ENCODE data around the gene HCCS. TPM values are rescaled to one million over a fixed set of nuclear protein-coding genes. Genes with fewer than 3 reads are reported as not detected.

HCCS gene
- total and polyA plus RNA-seq, 2 experiments from 2014 or later: 19.2 to 40.5 TPM

DNA sequence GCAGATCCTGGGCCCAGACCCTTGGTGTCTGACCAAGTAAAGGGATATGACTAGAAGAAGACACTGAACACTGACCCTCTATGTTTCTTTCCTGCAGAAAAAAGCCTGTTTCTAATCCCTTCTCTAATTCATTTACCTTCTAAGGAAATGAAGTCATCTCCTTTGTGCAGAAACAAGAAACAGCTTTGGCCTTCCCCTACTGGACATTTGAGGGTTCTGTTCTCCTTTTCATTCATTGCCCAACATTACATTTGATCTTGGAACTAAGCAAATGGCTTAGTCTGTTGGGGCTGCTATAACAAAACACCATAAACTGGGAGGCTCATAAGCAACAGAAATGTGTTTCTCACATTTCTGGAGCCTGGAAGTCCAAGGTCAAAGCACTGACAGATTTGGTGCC lies 20.0 kb downstream of the HCCS start:
- TF ChIP-seq, protein P1, sequence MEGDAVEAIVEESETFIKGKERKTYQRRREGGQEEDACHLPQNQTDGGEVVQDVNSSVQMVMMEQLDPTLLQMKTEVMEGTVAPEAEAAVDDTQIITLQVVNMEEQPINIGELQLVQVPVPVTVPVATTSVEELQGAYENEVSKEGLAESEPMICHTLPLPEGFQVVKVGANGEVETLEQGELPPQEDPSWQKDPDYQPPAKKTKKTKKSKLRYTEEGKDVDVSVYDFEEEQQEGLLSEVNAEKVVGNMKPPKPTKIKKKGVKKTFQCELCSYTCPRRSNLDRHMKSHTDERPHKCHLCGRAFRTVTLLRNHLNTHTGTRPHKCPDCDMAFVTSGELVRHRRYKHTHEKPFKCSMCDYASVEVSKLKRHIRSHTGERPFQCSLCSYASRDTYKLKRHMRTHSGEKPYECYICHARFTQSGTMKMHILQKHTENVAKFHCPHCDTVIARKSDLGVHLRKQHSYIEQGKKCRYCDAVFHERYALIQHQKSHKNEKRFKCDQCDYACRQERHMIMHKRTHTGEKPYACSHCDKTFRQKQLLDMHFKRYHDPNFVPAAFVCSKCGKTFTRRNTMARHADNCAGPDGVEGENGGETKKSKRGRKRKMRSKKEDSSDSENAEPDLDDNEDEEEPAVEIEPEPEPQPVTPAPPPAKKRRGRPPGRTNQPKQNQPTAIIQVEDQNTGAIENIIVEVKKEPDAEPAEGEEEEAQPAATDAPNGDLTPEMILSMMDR (IDR thresholded peaks at IDR 0.05; ENCODE audit: low read depth, low read length): no peak
- no peaks in the 10 kb centered on the region for H3K36me3 ChIP-seq
- H3K4me1 ChIP-seq (ENCODE audit: low read depth): no peaks in the 10 kb centered on the region
- no peaks in the 10 kb centered on the region for H3K9me3 ChIP-seq (ENCODE audit: low read depth)
- no peak for DNase-seq (ENCODE audit: low read depth in 1 of 2, low spot score in 1 of 2)
- H3K27me3 ChIP-seq: no peaks in the 10 kb centered on the region
- H3K4me3 ChIP-seq: no peak overlapping the region
- no peak overlapping the region for H3K27ac ChIP-seq

DNA sequence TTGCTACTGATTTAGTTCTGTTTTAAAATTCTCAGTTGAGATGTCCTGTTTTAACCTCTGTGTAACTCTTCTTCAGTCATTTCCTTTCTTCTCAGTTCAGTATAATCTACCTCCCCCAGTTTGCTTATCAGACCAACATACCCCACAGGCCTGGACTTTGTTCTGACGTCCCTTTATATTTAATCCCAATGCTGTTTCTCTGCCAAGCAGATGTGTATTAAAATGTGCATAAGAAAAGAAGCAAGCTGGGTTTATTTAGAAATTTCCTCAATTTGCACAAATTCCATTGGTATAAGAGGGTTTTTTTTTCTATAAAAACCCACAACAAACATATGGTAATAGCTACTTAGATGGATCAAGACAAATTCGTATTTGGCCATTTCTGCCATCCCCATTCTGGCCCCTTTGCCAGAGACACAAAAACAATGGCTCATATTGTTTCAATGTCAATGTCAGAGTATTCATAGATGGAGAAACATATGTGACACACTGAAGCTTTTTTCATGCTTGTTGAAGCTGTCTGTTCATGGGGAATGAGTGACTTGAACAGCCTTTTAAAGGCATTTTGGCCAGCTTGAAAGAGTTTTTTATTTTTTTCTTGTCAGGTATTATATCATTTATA lies 24.5 kb downstream of the HCCS start:
- Histone ChIP-seq H3K9me3 (ENCODE audit: low read depth) (no peaks in the 10 kb centered on the region), H3K4me1 (ENCODE audit: low read depth) (no peaks in the 10 kb centered on the region), H3K27me3 (no peaks in the 10 kb centered on the region), H3K36me3 (no peaks in the 10 kb centered on the region), H3K27ac (no peak overlapping the region), H3K4me3 (no peak overlapping the region)
- TF ChIP-seq, protein P1 (IDR thresholded peaks at IDR 0.05; ENCODE audit: low read depth, low read length): no peak
- peak in 1 of 2 donors; percentile 41 for DNase-seq (ENCODE audit: low read depth in 1 of 2, low spot score in 1 of 2)

DNA sequence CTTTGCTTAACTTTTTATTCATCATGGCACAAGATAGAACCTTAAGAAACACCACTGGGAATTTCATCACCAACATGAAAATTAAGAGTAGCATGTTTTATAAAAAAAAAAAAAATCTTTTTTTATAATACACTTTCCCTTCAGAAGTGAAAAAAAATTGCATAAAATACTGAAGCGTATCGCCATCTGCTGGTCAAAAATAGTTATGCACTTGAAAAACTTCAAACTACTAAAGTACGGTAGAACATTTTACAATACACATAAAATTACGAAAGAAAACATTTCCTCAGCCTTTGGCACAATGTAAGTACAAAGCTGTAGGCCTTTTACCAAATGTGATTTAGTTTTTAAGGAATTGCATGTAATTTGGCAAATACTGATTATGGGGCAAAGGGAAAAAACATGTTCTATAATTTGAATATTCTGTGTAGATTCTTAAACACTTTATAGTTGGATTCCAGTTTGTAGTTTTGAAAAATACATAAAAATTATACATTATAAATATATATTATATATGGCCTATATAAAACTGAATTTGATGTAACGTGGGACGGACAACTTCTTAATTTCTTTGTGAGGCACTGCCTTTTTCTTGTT lies 26.5 kb downstream of the HCCS start:
- Histone ChIP-seq H3K36me3 (no peaks in the 10 kb centered on the region), H3K4me1 (ENCODE audit: low read depth) (no peaks in the 10 kb centered on the region), H3K9me3 (ENCODE audit: low read depth) (no peaks in the 10 kb centered on the region), H3K27ac (no peak overlapping the region), H3K4me3 (no peak overlapping the region), H3K27me3 (no peaks in the 10 kb centered on the region)
- TF ChIP-seq, protein P1 (IDR thresholded peaks at IDR 0.05; ENCODE audit: low read depth, low read length): peak; percentile 49
- peak; percentile 32 to 67 for DNase-seq (ENCODE audit: low read depth in 1 of 2, low spot score in 1 of 2)

DNA sequence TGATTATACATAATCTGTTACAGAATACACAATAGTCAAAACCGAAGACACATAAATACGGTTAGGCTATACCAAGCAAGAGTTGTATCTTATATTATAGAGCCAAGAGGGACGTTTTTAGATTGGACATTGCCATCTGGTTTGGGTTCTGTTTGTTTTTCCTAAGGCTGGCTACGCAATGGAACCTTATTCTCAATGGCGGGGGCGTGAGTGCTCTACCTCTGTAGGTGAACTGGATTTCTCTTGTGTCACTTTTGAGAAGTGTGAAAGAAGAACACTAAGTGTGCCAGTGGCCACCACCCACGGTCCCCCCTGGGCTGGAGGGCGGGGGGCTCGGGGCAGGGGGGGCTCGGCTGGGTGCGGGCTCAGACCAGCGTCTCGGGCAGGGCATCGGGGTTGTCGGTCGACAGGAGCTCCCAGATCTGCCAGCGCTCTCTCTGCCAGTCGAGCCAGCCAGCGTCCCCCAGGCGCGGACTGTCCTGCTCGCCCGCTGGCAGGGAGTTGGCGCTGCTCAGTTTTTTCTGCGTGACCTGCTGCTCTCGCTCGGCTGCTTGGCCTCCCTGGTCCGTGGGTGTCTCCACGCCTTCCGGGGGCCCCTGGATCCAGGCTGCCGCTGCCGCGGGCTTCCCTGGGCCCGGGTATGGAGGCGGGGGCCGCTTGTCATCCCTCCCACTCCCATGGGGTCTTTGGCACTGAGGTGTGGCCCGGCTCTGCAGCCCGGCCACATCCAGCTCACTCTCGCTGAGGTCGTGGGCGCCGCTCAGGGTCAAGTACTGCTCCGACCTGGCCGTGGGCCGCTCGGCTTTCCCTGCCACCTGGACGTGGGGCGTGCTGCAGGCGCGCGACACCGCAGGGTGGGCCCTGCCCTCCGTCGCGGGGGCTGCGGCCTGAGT lies 27.6 kb downstream of the HCCS start:
- Histone ChIP-seq H3K36me3 (no peaks in the 10 kb centered on the region), H3K27me3 (no peaks in the 10 kb centered on the region), H3K27ac (no peak overlapping the region), H3K4me3 (no peak overlapping the region), H3K4me1 (ENCODE audit: low read depth) (no peaks in the 10 kb centered on the region), H3K9me3 (ENCODE audit: low read depth) (no peaks in the 10 kb centered on the region)
- TF ChIP-seq, protein P1 (IDR thresholded peaks at IDR 0.05; ENCODE audit: low read depth, low read length): no peak
- DNase-seq (ENCODE audit: low read depth in 1 of 2, low spot score in 1 of 2): no peak

DNA sequence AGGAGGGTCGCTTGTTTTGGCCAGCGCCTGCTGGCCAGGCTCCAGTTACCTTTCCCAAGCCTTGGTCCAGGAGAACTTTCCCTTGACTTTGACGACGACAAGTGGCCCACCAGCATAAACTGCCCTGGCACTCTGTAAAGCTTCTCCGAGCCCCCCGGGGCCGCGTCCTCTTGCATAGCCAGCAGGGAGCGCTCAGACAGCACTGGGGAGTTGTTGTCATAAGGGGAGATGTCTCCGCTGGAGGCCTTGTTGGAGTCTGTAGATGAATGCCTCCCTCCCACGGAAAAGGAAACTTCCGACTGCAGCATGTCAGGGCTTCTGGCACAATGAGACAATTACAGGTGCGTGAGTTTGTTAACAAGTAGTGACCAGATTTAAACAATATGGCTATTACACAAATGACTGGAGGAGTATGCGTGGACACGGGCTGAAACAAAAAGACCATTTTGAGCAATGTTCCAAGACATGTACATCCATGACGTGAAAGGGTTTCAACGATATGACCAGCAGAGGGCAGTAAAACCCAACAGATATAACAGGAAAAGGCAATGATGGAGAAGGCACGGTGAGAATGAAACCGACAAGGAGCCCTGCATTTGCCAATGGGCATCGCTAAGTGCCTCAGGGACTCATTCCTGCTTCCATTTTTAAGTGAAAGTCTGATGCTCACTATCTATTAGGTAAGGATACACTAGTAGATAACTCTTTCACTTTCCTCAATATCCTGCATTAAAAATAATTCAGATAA lies 33.0 kb downstream of the HCCS start:
- Histone ChIP-seq H3K9me3 (ENCODE audit: low read depth) (no peaks in the 10 kb centered on the region), H3K27ac (no peak overlapping the region), H3K4me1 (ENCODE audit: low read depth) (no peaks in the 10 kb centered on the region), H3K4me3 (no peak overlapping the region), H3K36me3 (no peaks in the 10 kb centered on the region), H3K27me3 (no peaks in the 10 kb centered on the region)
- TF ChIP-seq, protein P1 (IDR thresholded peaks at IDR 0.05; ENCODE audit: low read depth, low read length): peak; percentile 44
- DNase-seq (ENCODE audit: low read depth in 1 of 2, low spot score in 1 of 2): peak; percentile 77 to 86

All from cardiac muscle cell (in vitro differentiated cells and primary cell).